Vagina (tissue), 2 donors: ENCODE data around the gene WDR73. TPM values are rescaled to one million over a fixed set of nuclear protein-coding genes. Genes with fewer than 3 reads are reported as not detected.
A peak's percentile ranks its signal among the peaks of the same experiment; 100 is the strongest.

Experiments used
- DNase-seq, 2 donors: peaks; one replicate each; pipeline ENCODE4 v3.0.0-alpha.2; 2017; ENCODE audit errors: extremely low spot score in 2 of 2
- H3K27ac ChIP-seq: fragments of 200-600 bp; sonication (generic); one replicate; pipeline ENCODE4 v1.5.1; 2019
- H3K27me3 ChIP-seq: fragments of 200-600 bp; sonication (generic); one replicate; pipeline ENCODE4 v1.5.1; 2019
- H3K36me3 ChIP-seq, 2 donors: fragments of 200-600 bp; sonication (generic); one replicate each; pipeline ENCODE4 v1.5.1; 2017 to 2019
- H3K4me1 ChIP-seq: fragments of 200-600 bp; sonication (generic); one replicate; pipeline ENCODE4 v1.5.1; 2019
- H3K4me3 ChIP-seq, 2 donors: fragments of 200-600 bp; sonication (generic); 1 replicate in 1 of 2; 2 replicates in 1 of 2; pipeline ENCODE4 v1.5.1; 2016 to 2019
- H3K9me3 ChIP-seq: fragments of 200-600 bp; sonication (generic); one replicate; pipeline ENCODE4 v1.5.1; 2019
- POLR2A ChIP-seq, 2 donors: fragments of 450-650 bp; IDR thresholded peaks; one replicate each; pipeline ENCODE4 v1.6.1; 2017; ENCODE audit warnings: antibody characterized with exemption in 2 of 2, mild to moderate bottlenecking in 2 of 2, moderate library complexity in 2 of 2
- POLR2AphosphoS5 ChIP-seq, 2 donors: sonication (generic); formaldehyde crosslinking; IDR thresholded peaks; one replicate each; pipeline ENCODE4 v1.9.0; 2017; ENCODE audit warnings: antibody characterized with exemption in 2 of 2, mild to moderate bottlenecking in 2 of 2, low read depth in 1 of 2; ENCODE audit not compliant: insufficient read depth in 1 of 2
- intact Hi-C: fragments of 100-400 bp; cut with DNase I; formaldehyde crosslinking; loops from one replicate; pipeline ENCODE4 v1.15.1; 2023
- total RNA-seq: library from RNA; depleted of rRNA; stranded (reverse); fragments of >200 nt; gene quantifications from one replicate; pipeline ENCODE4 v1.2.3, GENCODE V29; 2016
- TF ChIP-seq, protein P1 (sequence below), 3 experiments: fragments of 450-650 bp in 2 of 3; fragments of 200-600 bp in 1 of 3; sonication (generic) in 1 of 3; IDR thresholded peaks; one replicate each; pipeline ENCODE4 v1.5.1; 2017 to 2019; ENCODE audit warnings: antibody characterized with exemption in 3 of 3, mild to moderate bottlenecking in 2 of 3, moderate library complexity in 2 of 3

The WDR73 gene
- total RNA-seq = 24.1 TPM

GRCh38 chr15:84653910-84654688, at the start of gene WDR73:
Gene WDR73 (minus strand): TSS chr15:84654283. CDS start chr15:84654274, 9 bp downstream.
- Histone ChIP-seq H3K27ac (peak within 1 kb of the TSS; percentile 86), H3K36me3 (peaks cover 0 to 15% of the 10 kb centered on the region in 2 donors), H3K4me1 (peaks cover 43% of the 10 kb centered on the region), H3K27me3 (no peaks in the 10 kb centered on the region), H3K9me3 (no peaks in the 10 kb centered on the region), H3K4me3 (peak within 1 kb of the TSS; percentile 79 to 83)
- intact Hi-C loops = loop anchor here (10.0 kb wide), 2 partner anchors 91 to 271 kb away; partner anchors contain the start of gene ZNF592
- DNase-seq = peak in 1 of 2 donors; percentile 98
- TF ChIP-seq POLR2AphosphoS5 (IDR thresholded peaks at IDR 0.05; ENCODE audit: insufficient read depth in 1 of 2, low read depth in 1 of 2) (peak; percentile 87 to 94), POLR2A (IDR thresholded peaks at IDR 0.05) (peak in 1 of 2 donors; percentile 76)
- TF ChIP-seq, protein P1, sequence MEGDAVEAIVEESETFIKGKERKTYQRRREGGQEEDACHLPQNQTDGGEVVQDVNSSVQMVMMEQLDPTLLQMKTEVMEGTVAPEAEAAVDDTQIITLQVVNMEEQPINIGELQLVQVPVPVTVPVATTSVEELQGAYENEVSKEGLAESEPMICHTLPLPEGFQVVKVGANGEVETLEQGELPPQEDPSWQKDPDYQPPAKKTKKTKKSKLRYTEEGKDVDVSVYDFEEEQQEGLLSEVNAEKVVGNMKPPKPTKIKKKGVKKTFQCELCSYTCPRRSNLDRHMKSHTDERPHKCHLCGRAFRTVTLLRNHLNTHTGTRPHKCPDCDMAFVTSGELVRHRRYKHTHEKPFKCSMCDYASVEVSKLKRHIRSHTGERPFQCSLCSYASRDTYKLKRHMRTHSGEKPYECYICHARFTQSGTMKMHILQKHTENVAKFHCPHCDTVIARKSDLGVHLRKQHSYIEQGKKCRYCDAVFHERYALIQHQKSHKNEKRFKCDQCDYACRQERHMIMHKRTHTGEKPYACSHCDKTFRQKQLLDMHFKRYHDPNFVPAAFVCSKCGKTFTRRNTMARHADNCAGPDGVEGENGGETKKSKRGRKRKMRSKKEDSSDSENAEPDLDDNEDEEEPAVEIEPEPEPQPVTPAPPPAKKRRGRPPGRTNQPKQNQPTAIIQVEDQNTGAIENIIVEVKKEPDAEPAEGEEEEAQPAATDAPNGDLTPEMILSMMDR (IDR thresholded peaks at IDR 0.05) = no peak

- intact Hi-C loops = no loop called here
- no peak for TF ChIP-seq POLR2AphosphoS5 (IDR thresholded peaks at IDR 0.05; ENCODE audit: insufficient read depth in 1 of 2, low read depth in 1 of 2)
- no peak for TF ChIP-seq POLR2A (IDR thresholded peaks at IDR 0.05)
- TF ChIP-seq, protein P1 (IDR thresholded peaks at IDR 0.05) = no peak
- peaks cover 15% of the 10 kb centered on the region for H3K4me1 ChIP-seq
- H3K36me3 ChIP-seq = no peaks in the 10 kb centered on the region
- no peaks in the 10 kb centered on the region for H3K27me3 ChIP-seq
- no peak overlapping the region for H3K4me3 ChIP-seq
- H3K9me3 ChIP-seq = no peaks in the 10 kb centered on the region
- DNase-seq = no peak
- H3K27ac ChIP-seq = no peak overlapping the region
Measured at GRCh38 chr15:84703808-84704207, 49.7 kb upstream of the WDR73 start.

- Histone ChIP-seq H3K27me3 (no peaks in the 10 kb centered on the region), H3K27ac (no peak overlapping the region), H3K36me3 (no peaks in the 10 kb centered on the region), H3K9me3 (no peaks in the 10 kb centered on the region), H3K4me3 (no peak overlapping the region), H3K4me1 (peaks cover 15% of the 10 kb centered on the region)
- intact Hi-C loops = no loop called here
- no peak for DNase-seq
- TF ChIP-seq, protein P1 (IDR thresholded peaks at IDR 0.05) = no peak
- TF ChIP-seq POLR2AphosphoS5 (IDR thresholded peaks at IDR 0.05; ENCODE audit: insufficient read depth in 1 of 2, low read depth in 1 of 2) (peak in 1 of 2 donors; percentile 51), POLR2A (IDR thresholded peaks at IDR 0.05) (no peak)
Measured at GRCh38 chr15:84702961-84703482, 48.9 kb upstream of the WDR73 start.

DNA sequence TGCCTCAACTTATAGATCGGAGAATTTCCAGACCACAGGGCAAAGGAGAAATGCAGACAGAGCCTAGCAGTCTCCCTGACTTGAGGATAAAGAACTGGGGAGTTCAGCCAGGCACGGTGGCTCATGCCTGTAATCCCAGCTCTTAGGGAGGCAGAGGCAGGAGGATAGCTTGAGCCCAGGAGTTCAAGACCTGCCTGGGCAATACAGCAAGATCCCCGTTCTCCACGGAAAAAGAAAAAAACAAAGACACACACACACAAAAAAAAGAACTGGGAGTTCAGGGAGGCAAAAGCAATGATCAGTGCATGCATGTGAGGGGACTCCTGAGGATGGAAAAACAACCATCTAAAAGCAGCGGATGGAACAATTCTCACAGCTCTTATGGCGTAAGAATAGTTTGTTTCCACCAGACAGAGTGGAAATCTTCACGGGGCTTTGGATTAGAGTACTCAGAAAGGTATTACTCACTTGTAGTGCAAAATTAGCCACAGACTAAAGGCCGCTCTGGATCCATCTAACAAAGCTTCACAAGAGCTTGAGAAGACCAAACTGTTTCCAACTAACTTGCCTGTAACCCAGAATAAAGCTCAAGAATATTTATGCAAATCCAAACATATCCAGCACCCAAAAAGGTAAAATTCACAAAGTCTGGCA, 45.6 kb upstream of the WDR73 start:
- H3K9me3 ChIP-seq = no peaks in the 10 kb centered on the region
- TF ChIP-seq POLR2AphosphoS5 (IDR thresholded peaks at IDR 0.05; ENCODE audit: insufficient read depth in 1 of 2, low read depth in 1 of 2) = no peak
- TF ChIP-seq POLR2A (IDR thresholded peaks at IDR 0.05) = no peak
- TF ChIP-seq, protein P1 (IDR thresholded peaks at IDR 0.05) = no peak
- no peaks in the 10 kb centered on the region for H3K27me3 ChIP-seq
- H3K4me3 ChIP-seq = no peak overlapping the region
- no peak for DNase-seq
- H3K27ac ChIP-seq = no peak overlapping the region
- intact Hi-C loops = no loop called here
- H3K4me1 ChIP-seq = peaks cover 15% of the 10 kb centered on the region
- no peaks in the 10 kb centered on the region for H3K36me3 ChIP-seq
